Thyroid gland (tissue), 4 donors: ENCODE measurements around the gene KCNE4.

ENCODE experiments used
- POLR2A ChIP-seq, 2 donors: fragments of 450-650 bp; IDR thresholded peaks; one replicate each; pipeline ENCODE4 v1.6.1; 2017; ENCODE audit warnings: antibody characterized with exemption in 2 of 2, mild to moderate bottlenecking in 2 of 2, moderate library complexity in 1 of 2
- TF ChIP-seq, protein P1 (sequence below), 6 experiments: fragments of 200-600 bp in 3 of 6; fragments of 450-650 bp in 3 of 6; sonication (generic) in 3 of 6; IDR thresholded peaks; one replicate each; pipeline ENCODE4 v1.5.1; 2016 to 2019; ENCODE audit warnings: antibody characterized with exemption in 6 of 6, mild to moderate bottlenecking in 2 of 6, inconsistent platforms in 1 of 6, moderate library complexity in 1 of 6

DNA sequence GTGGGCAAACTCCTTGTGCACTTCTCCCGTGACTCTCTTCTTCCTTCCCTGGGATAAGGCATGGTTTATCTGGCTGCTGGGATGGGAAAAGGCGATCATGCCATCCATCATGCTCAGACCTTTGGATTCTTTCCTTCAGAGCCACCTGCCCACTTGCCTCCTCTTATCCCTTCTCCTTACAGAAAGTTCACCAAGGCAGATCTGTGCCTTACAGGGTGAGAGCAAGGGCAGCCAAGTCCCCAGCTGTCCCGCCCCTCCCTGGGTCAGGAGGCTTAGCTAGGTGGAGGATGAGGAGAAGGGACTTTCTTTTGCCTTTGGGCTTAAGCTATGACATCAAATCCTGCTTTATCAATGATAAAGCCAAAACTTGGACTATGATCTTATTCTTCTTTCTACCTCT lies 47.6 kb downstream of the KCNE4 start:
- TF ChIP-seq, protein P1, sequence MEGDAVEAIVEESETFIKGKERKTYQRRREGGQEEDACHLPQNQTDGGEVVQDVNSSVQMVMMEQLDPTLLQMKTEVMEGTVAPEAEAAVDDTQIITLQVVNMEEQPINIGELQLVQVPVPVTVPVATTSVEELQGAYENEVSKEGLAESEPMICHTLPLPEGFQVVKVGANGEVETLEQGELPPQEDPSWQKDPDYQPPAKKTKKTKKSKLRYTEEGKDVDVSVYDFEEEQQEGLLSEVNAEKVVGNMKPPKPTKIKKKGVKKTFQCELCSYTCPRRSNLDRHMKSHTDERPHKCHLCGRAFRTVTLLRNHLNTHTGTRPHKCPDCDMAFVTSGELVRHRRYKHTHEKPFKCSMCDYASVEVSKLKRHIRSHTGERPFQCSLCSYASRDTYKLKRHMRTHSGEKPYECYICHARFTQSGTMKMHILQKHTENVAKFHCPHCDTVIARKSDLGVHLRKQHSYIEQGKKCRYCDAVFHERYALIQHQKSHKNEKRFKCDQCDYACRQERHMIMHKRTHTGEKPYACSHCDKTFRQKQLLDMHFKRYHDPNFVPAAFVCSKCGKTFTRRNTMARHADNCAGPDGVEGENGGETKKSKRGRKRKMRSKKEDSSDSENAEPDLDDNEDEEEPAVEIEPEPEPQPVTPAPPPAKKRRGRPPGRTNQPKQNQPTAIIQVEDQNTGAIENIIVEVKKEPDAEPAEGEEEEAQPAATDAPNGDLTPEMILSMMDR (IDR thresholded peaks at IDR 0.05) = no peak
- no peak for TF ChIP-seq POLR2A (IDR thresholded peaks at IDR 0.05)
